Fibroblast of the aortic adventitia (primary cell): ENCODE data around the gene DHTKD1. TPM values are rescaled to one million over a fixed set of nuclear protein-coding genes. Genes with fewer than 3 reads are reported as not detected.
"Not testable (repeated sequence)": the region's sequence is repeated elsewhere in the genome, so short reads cannot be mapped to it uniquely, and the experiment has no call there.

Source experiments
- DNase-seq: peaks from one replicate; pipeline ENCODE4 v3.0.0-alpha.2; 2010; ENCODE audit warnings: low read depth
- H3K4me3 ChIP-seq: 2 replicates; pipeline ENCODE4 v1.5.1; 2011; ENCODE audit warnings: low read depth, mild to moderate bottlenecking, control low read depth, low read length, moderate library complexity
- total RNA-seq: library from RNA; depleted of rRNA; stranded (reverse); fragments of >200 nt; gene quantifications from 2 replicates; pipeline ENCODE4 v1.2.3, GENCODE V29; 2012; ENCODE audit warnings: low replicate concordance
- TF ChIP-seq, protein P1 (sequence below): IDR thresholded peaks from 2 replicates; pipeline ENCODE4 v1.5.1; 2011; ENCODE audit warnings: mild to moderate bottlenecking, low read length, control low read depth, inconsistent platforms; ENCODE audit not compliant: insufficient read depth

The DHTKD1 gene
- total RNA-seq, 1 donor, result 30.9 TPM

DNA sequence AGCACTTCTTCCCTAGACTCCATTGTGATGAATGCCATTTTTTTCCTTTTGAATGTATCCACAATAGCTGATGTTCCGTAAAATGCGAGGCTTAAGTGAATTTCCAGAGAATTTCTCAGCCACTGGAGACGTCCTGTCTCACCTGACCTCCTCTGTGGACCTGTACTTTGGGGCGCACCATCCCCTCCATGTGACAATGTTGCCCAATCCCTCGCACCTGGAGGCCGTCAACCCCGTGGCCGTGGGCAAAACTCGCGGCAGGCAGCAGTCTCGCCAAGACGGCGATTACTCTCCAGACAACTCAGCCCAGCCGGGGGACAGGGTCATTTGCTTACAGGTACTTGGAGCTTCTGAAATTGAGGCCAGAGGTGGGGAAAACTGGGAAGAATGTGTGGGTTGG lies 20.2 kb downstream of the DHTKD1 start:
- TF ChIP-seq, protein P1, sequence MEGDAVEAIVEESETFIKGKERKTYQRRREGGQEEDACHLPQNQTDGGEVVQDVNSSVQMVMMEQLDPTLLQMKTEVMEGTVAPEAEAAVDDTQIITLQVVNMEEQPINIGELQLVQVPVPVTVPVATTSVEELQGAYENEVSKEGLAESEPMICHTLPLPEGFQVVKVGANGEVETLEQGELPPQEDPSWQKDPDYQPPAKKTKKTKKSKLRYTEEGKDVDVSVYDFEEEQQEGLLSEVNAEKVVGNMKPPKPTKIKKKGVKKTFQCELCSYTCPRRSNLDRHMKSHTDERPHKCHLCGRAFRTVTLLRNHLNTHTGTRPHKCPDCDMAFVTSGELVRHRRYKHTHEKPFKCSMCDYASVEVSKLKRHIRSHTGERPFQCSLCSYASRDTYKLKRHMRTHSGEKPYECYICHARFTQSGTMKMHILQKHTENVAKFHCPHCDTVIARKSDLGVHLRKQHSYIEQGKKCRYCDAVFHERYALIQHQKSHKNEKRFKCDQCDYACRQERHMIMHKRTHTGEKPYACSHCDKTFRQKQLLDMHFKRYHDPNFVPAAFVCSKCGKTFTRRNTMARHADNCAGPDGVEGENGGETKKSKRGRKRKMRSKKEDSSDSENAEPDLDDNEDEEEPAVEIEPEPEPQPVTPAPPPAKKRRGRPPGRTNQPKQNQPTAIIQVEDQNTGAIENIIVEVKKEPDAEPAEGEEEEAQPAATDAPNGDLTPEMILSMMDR, result no peak
- H3K4me3 ChIP-seq, result no peak overlapping the region
- no peak for DNase-seq

DNA sequence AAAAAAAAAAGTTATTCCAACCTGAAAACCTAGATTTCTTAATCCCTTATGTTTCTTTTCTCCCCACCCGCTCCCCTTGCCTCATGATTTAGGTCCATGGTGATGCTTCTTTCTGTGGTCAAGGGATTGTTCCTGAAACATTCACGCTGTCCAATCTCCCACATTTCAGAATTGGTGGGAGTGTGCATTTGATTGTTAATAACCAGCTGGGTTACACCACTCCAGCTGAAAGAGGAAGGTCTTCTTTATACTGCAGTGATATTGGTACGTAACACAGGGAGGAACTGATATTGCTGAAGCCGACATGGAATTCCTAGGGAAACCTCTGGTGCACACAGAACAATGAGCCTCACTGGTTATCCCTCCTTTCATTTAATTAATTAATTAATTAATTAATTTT lies 22.7 kb downstream of the DHTKD1 start:
- DNase-seq, result no peak
- no peak overlapping the region for H3K4me3 ChIP-seq
- TF ChIP-seq, protein P1, result no peak

DNA sequence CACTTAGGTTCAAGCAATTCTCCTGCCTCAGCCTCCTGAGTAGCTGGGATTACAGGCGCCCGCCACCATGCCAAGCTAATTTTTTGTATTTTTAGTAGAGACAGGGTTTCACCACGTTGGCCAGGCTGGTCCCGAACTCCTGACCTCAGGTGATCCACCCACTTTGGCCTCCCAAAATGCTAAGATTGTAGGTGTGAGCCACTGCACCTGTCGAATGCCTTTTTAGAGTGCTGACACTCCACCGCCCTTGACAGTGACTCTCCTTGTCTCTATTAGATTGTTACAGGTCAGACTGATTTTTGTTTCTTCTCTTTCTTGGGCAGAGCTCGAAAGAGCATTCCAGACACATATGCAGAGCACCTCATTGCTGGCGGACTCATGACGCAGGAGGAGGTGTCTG lies 28.6 kb downstream of the DHTKD1 start:
- not testable (repeated sequence) for DNase-seq, H3K4me3 ChIP-seq

DNA sequence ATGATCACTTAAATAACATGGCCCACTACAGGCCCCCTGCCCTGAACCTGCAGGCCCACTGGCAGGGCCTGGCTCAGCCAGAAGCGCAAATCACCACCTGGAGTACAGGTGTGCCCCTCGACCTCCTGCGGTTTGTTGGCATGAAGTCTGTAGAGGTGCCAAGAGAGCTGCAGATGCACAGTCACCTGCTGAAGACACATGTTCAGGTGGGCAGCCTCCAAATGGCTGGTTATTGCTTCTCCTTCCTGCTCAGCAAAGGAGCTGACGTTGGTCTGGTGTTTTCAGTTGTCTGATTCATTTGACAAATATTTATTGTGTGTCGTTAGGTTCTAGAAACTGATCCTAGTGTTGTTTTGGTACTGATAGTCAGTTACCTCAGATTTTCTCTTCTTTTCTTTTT lies 29.0 kb downstream of the DHTKD1 start:
- no peak overlapping the region for H3K4me3 ChIP-seq
- TF ChIP-seq, protein P1, result no peak
- no peak for DNase-seq

DNA sequence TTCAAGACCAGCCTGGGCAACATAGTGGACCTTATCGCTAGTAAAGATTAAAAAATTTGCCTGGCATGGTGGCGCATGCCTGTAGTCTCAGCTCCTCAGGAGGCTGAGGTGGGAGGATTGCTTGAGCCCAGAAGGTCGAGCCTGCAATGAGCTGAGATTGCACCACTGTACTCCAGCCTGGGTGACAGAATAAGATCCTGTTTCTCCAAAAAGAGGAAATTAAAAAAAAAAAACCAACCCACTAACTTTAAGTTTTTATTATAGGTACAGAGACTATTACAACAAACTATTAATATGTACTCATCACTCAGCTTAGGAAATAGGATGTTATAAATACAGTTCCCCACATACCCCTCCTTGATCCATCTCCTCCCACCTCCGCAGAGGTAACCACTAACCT lies 30.2 kb downstream of the DHTKD1 start:
- DNase-seq, result no peak
- H3K4me3 ChIP-seq, result no peak overlapping the region
- TF ChIP-seq, protein P1, result no peak

DNA sequence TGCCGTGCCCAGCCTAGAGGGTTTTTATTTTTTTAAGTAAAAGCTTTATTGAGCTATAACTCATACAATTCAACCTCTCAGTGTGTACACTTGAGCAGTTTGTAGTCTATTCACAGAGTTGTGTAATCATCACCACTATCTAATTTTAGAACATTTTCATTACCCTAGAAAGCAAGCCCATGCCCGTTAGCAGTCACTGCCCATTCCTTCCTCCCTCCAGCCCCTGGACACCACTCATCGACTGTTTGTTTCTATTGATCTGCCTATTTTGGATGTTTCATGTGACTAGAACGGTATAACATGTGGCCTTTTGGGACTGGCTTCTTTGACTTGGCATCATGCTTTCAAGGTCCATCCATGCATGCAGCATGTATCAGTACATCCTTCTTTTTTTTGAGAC lies 35.0 kb downstream of the DHTKD1 start:
- TF ChIP-seq, protein P1, result no peak
- DNase-seq, result no peak
- no peak overlapping the region for H3K4me3 ChIP-seq

DNA sequence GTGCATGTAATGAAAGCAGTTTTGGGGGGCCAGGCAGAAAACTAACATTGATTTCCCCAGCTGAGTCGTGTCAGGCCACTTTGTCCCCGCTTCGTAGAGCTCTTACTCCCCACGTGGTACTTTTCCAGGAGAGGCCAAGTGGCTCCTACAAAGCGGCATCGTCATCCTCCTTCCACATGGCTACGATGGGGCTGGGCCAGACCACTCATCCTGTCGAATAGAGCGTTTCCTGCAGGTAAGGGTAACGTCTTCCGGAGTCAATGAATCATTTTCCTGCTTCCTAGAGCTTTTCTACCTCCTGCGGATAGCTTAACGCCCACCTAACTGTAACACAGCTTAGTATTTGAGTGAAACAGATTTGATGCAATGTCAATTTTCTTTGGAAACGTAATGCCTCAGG lies 39.0 kb downstream of the DHTKD1 start:
- no peak overlapping the region for H3K4me3 ChIP-seq
- TF ChIP-seq, protein P1, result no peak
- no peak for DNase-seq
